Fibroblast of lung (primary cell): Measurements from ENCODE around the gene SEC23B.

Source experiments
- CTCF ChIP-seq, 2 donors: IDR thresholded peaks in 1 of 2; conservative IDR thresholded peaks in 1 of 2; 1 replicate in 1 of 2; 2 replicates in 1 of 2; pipeline ENCODE4 v1.5.1; 2011 to 2012; ENCODE audit warnings: low read length in 2 of 2, control low read depth in 1 of 2, inconsistent platforms in 1 of 2, low read depth in 1 of 2, mild to moderate bottlenecking in 1 of 2
- EZH2 ChIP-seq: IDR thresholded peaks from 2 replicates; pipeline ENCODE4 v1.5.1; 2012; ENCODE audit warnings: low read length, control low read depth, mild to moderate bottlenecking; ENCODE audit errors: missing control alignments

- TF ChIP-seq CTCF (conservative IDR thresholded peaks at IDR 0.05 in 1 of 2, IDR thresholded peaks at IDR 0.05 in 1 of 2; ENCODE audit: low read depth in 1 of 2, low read length in 2 of 2) (no peak), EZH2 (no peak)
These were observed 996 bp upstream of the SEC23B start for GRCh38 chr20:18506744-18507143.
